SU-DHL-6 (cell line): ENCODE data around the gene HAUS7.

Experiments
- CTCF ChIP-seq: fragments of 200-600 bp; sonication (generic); IDR thresholded peaks from one replicate; pipeline ENCODE4 v1.5.1; 2017; ENCODE audit warnings: antibody characterized with exemption, mild to moderate bottlenecking, low read length, moderate library complexity; ENCODE audit not compliant: insufficient read depth, poor library complexity, severe bottlenecking
- EZH2phosphoT487 ChIP-seq: fragments of 200-600 bp; sonication (generic), shearing (Covaris generic); conservative IDR thresholded peaks from 2 replicates; pipeline ENCODE4 v1.6.1; 2018; ENCODE audit warnings: mild to moderate bottlenecking, antibody characterized with exemption, low read length, moderate library complexity, mixed read lengths

DNA sequence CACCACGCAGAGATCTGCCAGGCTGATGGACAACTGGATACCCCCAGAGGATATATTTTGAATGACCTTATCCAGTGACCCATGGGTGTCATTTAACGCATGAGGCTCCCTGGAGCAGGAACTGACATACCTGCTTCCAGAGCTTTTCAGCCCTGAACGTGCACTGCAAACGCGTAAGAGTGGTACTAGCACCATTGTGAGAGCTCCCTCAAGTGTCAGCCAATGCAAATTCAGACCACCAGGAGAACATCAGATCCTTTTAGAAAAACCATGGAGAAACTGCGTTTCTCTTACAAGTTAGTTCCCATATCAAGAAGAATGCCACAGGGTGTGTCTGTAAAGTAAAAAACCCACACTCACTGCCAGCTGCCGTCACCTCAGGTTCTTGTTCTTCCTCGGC is 31.8 kb downstream of the HAUS7 start:
- no peak for TF ChIP-seq CTCF
- TF ChIP-seq EZH2phosphoT487: no peak
